Renal pelvis (tissue), 4 donors: ENCODE data around the gene RAD51B. TPM values are rescaled to one million over a fixed set of nuclear protein-coding genes. Genes with fewer than 3 reads are reported as not detected.
A peak's percentile ranks its signal among the peaks of the same experiment; 100 is the strongest.

Experiments used
- DNase-seq: peaks from one replicate; pipeline ENCODE4 v3.0.0-alpha.2; 2013
- polyA plus RNA-seq, 3 donors: library from polyadenylated mRNA; unstranded; fragments of 120-200 nt; gene quantifications; one replicate each; pipeline ENCODE4 v1.2.1, GENCODE V29; 2013; ENCODE audit not compliant: insufficient read length in 3 of 3

The RAD51B gene
- polyA plus RNA-seq, 3 donors = 9.8 to 11.0 (median 9.8) TPM

DNA sequence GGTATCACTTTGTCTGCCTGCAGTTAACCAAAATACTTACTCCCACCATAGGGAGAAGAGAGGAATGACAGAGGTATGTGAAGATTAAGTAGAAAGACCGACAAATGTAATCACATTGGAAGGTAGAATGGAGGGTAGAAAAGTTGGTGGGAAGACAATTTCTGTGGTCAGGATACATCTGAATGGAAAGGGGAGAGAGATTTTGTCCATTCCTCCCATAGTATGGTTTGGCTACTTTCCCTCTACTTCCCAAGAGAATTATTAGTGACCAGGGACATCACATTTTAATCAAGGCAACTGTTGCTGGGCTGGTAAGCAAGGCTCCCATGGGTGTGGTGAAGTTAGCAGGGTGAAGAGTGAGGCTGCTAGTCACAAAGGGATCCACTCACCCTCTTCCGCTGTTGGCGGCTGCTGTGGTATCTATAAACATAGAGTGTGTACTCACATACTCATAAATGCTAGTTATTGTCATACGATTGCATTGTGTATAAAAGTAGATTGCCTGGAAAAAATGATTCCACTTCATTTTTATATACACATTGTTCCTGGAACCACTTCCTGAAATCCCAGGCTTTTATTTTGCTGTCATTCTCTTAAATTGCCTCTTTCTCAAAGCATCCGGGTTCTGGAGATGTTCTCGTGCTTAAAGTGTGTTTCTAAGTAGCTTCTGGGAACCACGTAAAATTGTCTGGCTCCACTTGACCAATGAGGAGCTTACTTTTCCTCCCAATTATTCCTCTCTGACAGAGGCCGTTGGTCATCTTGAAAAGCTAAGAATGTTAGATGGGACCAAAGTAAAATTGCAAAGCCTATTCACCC, 560.1 kb downstream of the RAD51B start:
- no peak for DNase-seq

DNA sequence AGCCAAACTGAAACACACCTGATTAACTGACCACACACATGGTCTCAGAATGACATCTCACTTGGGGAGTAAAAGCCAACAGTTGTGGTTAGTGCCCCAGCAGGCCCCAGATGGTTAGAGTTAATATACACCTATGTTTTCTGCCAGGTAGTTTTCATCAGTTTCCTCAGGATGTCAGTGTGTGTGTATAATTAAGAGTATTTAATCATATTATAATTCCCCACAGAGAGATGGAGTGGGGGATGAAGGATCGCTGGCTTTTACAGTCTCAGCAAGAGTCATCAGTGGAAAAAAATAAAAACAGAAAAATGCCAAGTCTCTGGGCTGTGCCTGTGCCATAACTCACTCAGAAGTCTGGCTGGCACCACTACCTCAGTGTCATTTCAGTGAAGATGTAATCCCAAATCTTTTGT, 560.8 kb downstream of the RAD51B start:
- DNase-seq = no peak

DNA sequence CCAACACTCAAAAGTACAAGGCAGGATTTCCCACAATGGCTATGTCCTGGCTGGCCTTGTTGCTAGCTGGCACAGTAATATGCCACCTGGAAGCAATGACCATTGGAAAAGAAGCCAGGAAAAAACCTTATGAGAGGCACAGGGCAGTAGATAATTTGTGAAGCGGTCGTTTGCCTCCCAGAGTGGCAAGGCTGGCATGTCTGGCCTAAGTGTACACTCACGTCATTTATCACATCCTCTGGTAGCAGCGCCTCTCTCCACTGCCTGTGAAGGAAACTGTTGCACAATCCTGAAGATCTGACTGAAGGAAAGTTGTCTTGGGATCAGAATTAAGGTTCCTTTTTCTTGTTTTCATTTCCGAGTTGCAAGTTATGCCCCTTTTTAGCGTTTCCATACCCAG, 564.8 kb downstream of the RAD51B start:
- DNase-seq = no peak

DNA sequence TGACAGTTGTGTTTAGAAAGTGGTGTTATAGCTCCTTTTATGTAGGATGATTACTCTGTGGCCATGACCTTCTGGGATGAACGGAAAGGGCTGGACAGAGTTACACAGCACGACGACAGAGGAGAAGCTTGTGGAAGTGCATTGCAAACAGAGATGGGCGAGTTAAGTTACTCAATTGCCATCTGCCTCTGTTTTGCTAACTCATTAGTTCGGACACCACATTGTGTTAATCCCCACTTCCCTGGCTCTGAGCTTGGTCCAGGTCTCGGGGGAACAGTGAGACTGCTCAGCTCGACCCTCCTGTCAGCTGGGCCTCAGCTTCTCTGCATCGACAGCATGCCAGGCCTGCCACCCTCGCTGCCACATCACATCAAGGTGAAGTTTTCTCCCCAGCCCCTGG, 565.3 kb downstream of the RAD51B start:
- DNase-seq = no peak

DNA sequence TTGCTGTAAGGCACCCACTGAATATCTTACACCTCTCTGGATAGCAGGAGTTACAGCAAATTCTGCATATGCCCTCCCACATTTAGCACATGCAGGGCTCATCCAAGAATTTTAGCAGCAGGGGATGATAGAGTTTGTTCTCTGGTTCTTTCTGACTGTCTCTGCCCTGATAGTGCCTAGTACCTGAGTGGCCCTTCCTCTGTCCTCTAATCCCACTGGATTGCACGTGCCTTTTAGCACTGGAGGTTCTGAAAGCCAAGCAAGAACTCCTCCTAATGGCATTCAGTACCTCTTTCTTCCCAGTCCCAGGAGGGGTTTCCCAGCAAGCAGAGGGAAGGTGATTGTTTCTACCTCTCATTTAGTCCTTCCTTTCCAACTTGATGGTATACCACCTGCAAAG, 566.9 kb downstream of the RAD51B start:
- DNase-seq = no peak

DNA sequence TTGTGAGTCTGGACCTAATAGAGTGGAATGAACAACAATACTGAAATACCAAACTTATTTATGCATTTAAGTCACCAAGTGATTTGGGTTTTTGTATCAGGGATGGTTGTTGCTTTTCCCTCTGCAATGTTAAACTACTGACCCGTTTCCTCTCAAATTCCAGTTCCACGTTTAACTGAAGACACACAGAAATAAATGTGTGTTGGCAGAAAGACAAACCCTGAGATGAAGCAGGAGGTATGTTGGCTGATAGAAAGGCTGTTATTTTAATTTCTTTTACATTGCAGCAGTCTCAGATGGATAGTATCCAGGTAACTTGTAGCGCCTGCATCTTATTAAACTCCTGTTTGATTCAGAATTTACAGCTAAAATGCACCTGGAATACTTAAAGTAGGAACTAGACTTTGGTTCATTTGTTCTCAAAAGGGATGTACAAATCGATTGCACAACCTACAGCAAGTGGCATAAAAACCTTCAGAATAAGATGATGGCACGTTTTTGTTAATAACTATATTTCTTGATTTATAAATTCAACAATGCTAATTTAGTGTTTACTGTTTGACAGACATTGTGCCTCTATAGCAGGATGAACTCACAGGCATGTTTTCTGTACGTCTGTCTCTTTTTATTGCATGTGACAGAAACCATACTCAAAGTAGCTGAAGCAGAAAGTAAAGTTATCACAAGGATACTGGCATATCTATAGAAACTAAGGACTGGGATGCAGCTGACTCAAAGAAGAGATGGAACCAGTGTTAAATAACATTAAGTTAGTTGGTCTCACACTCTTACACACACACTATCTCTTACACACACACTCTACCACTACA, 567.6 kb downstream of the RAD51B start:
- peak; percentile 81 for DNase-seq

DNA sequence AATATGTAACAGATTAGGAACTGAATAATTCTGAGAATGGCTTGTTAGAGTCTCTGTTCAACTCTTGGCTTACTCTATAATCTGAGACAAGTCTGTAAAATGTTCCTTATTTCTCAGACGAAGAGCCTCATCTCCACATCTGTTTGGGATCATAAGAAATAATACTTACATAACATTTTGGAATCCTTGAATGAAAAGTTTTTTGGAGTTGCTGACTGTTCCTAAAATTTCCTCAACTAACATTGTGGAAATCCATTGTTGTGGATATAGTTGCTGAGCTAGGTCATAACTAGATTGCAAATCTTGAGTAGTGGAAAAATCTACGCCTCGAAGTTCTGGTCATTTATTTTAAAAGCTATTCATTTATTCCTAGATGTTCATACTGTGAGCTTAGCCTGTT, 570.4 kb downstream of the RAD51B start:
- DNase-seq = no peak

DNA sequence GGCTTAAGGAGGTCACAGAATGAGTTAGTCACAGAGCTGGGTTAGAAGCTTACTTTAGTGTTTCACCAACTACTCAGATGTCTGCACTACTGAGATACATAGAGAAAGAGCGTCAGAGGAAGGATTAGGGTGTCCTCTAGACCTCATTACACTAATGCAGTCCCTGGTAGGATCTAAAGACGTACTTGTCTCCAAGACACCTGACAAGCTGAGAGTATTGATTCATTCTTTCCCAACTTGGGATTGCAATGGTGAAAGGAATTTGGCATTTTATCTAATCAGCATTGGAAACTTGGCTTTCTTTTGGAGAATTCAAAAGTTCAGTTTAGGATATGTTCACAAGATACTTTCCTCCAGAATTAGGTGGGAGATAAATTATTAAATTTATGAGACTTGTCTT, 571.2 kb downstream of the RAD51B start:
- no peak for DNase-seq

DNA sequence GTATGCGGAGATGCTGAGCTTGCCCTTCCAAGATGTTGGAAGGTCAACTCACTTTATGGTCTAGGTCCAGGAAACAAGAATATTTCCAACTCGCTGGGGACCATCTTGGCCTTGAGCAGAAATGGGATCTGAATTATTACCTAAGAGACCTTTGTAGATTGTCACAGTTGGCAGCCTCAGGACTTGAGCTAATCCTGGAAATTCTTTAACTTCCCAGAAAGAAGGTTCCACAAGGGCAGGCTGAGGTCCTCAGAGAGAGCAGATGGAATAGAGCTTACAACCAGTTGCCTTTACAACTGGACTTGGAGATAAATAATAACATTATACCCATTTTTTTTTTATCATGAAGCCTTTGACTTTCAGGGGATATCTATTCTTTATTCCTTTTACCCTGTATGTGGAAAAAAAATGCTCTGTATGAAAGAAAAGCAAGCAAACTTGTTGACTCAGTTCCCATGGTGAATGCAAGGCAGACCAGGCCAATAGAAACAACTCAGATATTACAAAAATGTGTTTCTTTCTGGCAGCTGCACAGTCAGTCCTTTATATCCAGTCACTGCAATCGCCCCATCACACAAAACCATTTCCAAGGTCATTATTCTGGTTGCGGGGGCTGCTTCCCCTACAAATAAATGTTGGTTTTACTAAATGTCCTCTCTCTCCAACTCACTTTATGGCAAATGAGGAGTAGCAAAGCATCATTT, 571.9 kb downstream of the RAD51B start:
- DNase-seq = peak; percentile 75

DNA sequence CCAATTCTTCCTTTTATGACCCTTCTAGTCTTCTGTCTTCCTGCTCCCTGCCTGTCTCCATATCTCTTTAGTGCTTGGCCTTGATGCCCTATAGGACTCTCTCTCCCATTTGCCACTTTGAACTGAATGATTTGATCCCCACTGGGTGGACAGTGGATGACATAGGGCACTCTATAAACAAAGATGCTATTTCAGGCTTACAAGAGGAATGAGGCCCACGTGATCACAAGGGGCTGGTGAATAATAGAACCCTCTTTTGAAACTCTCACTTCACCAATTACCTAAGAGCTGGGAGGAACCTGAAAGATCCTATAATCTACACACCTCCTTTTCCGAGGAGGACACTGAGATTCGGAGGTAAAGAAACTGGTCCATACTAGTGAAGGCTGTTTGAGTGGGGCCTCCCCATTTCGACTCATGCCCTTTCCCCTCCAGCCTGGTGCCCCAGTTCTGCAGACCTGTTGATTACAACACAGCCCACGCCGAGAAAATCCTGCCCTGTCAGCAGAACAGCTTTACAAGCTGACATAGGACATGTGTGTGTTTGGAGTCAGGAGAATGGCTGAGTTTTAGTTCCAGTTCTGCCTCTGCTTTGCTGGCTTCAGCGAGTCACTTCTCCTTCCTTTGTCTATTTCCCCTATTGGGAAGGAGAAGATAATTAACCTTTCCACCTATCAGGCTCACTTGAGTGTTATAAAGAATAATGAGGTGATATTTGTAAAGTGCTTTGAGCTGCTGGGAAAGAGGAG, 573.0 kb downstream of the RAD51B start:
- DNase-seq = no peak

DNA sequence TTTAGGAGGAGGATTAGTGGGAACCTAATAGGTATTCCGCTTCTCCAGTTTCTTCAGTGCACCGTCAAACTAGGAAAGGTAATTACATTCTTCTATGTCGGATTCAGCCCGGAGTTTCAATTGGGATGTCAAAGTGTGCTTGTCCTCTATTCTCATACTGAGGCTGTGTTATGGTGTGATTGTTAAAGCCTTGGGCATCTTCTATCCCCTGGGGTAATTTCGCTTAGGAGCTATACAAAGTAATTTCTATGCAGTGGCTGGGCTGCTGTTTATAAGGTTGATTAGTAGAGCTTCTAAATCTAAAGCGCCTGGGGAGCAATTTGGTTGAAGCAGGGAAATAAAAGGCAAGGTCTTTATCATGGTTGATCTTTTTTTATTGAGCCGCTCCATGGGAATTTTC, 573.7 kb downstream of the RAD51B start:
- DNase-seq = no peak

DNA sequence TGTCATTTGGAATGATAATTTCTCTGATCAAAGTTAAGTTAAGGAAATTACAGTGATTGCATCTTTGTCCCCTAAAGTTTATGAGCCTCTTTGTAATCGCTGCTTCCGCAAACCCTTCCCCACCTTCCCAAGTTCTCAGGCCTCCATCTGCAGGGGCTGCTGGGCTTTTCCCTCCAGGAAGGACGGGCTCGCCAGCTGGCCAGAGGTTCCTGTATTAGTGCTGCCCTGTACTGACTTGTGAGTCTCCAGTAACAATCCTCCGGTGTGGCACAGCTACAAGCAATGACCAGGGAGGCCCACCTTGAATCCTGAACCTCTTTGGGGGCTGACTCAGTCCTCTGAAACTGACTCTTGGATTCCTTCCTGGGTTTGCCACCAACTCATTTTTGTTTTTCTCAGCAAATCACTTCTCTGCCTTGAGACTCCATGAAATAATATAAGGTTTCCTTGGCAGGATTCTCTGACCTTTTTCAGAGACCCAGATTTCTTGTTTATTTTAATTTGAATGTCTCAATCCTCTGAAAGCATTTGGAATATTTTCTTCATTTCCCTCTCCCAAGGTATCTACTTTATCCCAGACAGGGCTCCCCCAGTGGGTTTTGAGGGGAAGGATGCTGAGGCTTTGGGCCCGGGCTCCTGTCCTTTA, 574.7 kb downstream of the RAD51B start:
- DNase-seq = no peak

DNA sequence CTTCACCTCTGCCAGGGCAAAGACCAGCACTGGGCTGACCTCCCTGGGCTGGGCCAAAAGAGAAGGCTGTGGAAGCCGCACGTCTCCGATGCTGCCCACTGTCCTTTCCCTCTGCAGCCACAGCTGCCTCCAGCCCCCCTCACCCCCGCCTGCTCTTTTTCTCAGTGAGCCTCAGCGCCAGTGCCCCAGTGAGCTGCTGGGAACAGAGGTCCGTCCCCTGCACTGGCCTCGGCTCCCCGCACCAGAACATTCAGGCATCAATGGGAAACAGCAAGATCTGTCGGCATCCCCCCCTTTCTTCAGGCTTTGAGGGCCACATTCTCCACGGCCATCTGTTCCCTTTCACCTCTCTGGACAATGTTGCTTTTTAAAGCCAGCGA, 575.2 kb downstream of the RAD51B start:
- DNase-seq = no peak

DNA sequence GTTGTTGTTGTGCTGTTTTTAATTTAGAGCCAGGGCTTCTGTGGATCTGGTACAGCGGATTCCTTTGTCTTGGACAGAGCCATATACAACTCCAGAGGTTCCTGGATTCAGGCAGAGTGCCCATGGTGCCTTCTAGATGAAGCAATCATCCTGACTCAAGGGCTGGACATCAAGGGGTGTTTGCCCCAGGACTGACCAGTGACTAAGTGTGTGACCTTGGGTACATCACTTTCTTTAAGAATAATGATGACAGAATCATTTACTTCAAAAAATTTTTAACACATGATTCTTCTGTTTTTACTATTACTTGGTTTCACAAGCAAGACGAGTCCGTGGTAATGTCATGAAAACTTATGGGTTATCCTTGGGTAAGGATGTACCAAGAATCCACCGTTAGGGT, 576.0 kb downstream of the RAD51B start:
- no peak for DNase-seq

DNA sequence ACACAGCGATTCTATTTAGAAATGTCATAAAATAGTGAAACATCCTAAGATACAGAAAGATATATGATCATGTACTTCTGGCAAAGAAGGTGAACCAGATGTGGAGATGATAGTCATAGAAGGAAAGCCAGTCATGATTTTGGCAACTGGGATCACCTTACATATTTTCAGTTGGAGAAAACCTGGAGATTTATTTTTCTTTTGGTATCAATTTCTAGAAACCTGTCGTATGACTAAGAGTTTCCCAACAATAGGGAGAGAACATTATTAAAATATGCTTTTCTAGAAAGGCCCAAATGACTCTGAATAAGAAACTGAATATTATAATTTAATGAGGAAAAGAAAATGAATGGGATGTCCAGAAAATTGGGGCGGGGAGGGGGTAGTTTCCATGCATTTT, 576.9 kb downstream of the RAD51B start:
- no peak for DNase-seq

DNA sequence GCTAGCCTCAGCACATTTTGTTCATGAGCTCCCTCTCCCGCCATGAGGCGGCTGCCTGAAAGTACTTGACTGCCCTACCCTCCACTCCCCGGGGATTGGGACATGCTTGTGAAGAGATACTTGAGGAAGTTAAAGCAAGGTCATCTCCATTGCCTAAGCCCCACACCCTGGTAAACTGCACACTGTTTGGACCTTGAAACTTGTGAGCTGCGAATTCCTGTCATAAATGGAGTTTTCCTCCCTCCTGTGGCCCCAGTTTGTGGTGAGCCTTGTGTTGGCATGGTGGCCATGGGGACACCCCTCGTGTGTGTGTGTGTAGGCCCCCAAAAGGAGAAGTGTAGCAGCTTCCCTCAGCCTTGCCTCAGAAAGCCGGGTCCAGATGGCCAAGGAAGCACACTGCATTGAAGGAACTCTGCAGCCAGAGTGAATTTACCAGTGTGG, 577.8 kb downstream of the RAD51B start:
- DNase-seq = no peak

DNA sequence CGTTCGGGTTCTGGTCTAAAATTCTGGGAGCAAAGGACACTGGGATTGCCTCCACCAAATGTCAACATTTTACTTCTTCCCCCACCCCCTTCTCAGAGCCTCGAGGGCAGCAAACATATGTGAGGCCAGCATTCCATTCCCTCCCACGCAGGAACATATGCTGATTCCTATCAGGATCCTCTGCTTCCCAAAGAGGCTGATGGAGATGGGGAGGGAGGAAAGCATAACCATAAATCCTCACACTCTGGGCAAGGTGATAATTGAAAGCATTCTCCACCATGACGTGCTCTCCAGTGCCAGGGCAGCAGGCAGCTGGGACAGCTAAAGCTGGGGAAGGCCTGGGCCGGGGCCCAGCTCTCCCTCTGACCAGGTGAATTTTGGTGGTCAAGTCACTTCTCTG, 578.2 kb downstream of the RAD51B start:
- peak; percentile 75 for DNase-seq

DNA sequence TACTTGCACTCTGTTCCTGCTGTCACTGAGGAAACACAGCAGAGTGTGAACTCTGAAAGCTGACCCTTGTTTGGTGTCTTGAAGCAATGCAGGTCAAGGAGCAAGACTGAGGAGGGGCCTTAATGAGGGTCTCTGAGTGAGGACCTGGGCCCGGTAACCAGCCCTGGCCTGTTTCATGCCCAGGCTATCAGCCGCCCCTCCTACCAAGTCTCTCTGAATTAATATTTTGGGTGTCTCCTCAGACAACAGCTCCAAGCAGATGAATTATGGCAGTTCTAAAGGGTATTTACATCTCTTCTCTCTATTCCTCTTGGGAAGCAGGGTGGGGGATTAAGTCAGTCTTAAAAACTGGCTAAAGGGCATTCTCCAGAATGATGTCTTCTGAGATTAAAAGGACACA, 578.8 kb downstream of the RAD51B start:
- DNase-seq = no peak

DNA sequence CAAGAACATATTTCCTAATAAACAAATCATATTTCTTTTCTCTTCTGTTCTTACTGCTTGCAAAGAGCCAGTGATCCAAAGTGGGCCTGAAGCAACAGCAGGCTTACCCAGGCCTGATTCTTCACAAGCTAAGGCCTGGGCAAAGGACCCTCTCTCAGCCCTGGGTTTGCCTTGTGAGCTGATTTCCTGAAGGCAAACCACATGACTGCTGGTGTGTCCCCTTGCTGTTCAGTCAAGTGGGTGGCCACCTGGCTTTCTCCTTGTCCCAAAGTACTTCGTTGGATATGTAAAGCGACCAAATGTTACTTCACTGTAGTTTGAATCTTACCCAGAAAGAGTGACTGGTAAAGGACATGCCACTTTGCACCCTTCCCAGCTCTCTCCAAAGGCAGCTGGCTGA, 580.4 kb downstream of the RAD51B start:
- DNase-seq = no peak

DNA sequence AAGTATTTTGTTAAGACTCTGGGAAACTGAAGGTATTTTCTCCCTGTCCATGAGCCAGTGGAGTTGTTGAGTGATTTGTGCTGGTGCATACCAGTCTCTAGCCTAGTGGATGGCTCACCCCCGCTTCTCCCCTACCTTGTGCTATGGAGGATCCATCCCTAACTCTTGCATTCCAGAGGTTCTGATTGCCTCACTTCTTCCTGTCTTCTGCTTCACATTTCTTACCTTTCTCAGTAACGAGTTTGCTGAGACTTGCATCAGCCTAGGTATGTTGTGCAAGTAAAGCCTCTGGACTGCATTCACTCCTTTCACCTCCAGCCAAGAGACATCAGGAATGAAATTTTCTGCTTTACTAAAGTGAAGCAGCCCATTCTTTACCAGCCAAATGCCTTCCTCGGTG, 581.7 kb downstream of the RAD51B start:
- no peak for DNase-seq

DNA sequence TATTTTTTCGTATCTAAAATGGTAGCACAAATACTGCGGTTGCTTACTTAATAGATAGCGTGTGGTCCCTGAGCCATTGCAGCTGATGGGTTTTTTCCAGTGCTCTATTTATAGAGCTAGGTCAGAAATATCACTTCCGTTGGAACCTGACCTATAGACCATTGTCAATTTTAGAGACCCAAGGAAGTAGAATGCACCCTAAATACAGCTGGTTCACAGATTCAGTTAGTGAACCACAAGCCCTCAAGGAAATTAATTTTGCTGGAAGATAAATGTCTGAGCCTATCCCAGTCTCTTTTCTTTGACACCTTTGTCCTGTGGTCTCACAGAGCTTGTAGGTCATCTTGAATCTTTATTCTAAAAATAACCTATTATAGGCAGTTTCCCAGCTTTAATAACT, 582.3 kb downstream of the RAD51B start:
- no peak for DNase-seq
